Panc1 (cell line): ENCODE data around the gene ASCC2. TPM values are rescaled to one million over a fixed set of nuclear protein-coding genes. Genes with fewer than 3 reads are reported as not detected.

Source experiments
- ATAC-seq: fragments of 200-7000 bp; cut with Tn5 transposase; 2 replicates; pipeline ENCODE4 v1.9.1; 2020; ENCODE audit warnings: mild to moderate bottlenecking, moderate library complexity
- BruUV-seq: library from RNA; stranded (reverse); fragments of 400-500 nt; replicated peaks from 2 replicates; lab custom pipeline; 2021; lab: Mats Ljungman, UMichigan
- CTCF ChIA-PET: fragments of 300-600 bp; sonication (Branson Sonifier 250); formaldehyde crosslinking; loops from one replicate; lab custom pipeline; 2022; ENCODE audit warnings: antibody characterized with exemption; lab: Charles Lee
- POLR2A ChIA-PET: fragments of 300-600 bp; sonication (Branson Sonifier 250); formaldehyde crosslinking; loops from one replicate; lab custom pipeline; 2022; ENCODE audit warnings: antibody characterized with exemption; lab: Charles Lee
- DNase-seq: peaks from one replicate; pipeline ENCODE4 v3.0.0-alpha.2; 2010; ENCODE audit warnings: low read depth, low spot score
- H3K27ac ChIP-seq: 2 replicates; pipeline ENCODE4 v1.5.1; 2011; ENCODE audit warnings: mild to moderate bottlenecking, low read length, inconsistent platforms
- H3K27me3 ChIP-seq: fragments of 200-500 bp; sonication (Bioruptor generic); 2 replicates; pipeline ENCODE4 v1.6.0; 2014; ENCODE audit warnings: low read length, inconsistent platforms; ENCODE audit not compliant: control insufficient read depth, insufficient read depth
- H3K36me3 ChIP-seq: fragments of 200-500 bp; sonication (Bioruptor generic); 2 replicates; pipeline ENCODE4 v1.5.1; 2014; ENCODE audit warnings: inconsistent platforms, mild to moderate bottlenecking, low read length, moderate library complexity; ENCODE audit not compliant: control insufficient read depth, insufficient read depth
- H3K4me1 ChIP-seq: 2 replicates; pipeline ENCODE4 v1.5.1; 2011; ENCODE audit warnings: inconsistent platforms, mild to moderate bottlenecking, low read length, moderate library complexity; ENCODE audit not compliant: control insufficient read depth, insufficient read depth
- H3K4me3 ChIP-seq, 2 experiments: 2 replicates each; pipeline ENCODE4 v1.5.1; 2011 to 2012; ENCODE audit warnings: low read depth in 2 of 2, low read length in 2 of 2, mild to moderate bottlenecking in 2 of 2, inconsistent platforms in 1 of 2, moderate library complexity in 1 of 2
- H3K9me3 ChIP-seq: fragments of 200-500 bp; sonication (Bioruptor generic); 2 replicates; pipeline ENCODE4 v1.5.1; 2014; ENCODE audit warnings: low read depth, mild to moderate bottlenecking, inconsistent platforms, low read length, moderate library complexity; ENCODE audit not compliant: control insufficient read depth, insufficient read depth
- CTCF ChIP-seq: fragments of 450-650 bp; IDR thresholded peaks from 2 replicates; pipeline ENCODE4 v1.5.1; 2017; ENCODE audit warnings: mild to moderate bottlenecking
- POLR2AphosphoS5 ChIP-seq: IDR thresholded peaks from 2 replicates; pipeline ENCODE4 v1.6.1; 2012; ENCODE audit warnings: mild to moderate bottlenecking, low read depth, low read length, moderate library complexity
- REST ChIP-seq, 2 experiments: IDR thresholded peaks; 2 replicates each; pipeline ENCODE4 v1.6.1; 2011 to 2012; ENCODE audit warnings: low read depth in 2 of 2, control low read depth in 1 of 2, low read length in 1 of 2, mild to moderate bottlenecking in 1 of 2, moderate library complexity in 1 of 2; ENCODE audit not compliant: insufficient read depth in 1 of 2
- SIN3A ChIP-seq: IDR thresholded peaks from 2 replicates; pipeline ENCODE4 v1.6.1; 2012; ENCODE audit warnings: low read depth, mild to moderate bottlenecking, low read length, moderate library complexity, borderline replicate concordance; ENCODE audit not compliant: insufficient read depth
- TCF7L2 ChIP-seq: IDR thresholded peaks from 2 replicates; pipeline ENCODE4 v1.6.1; 2011; ENCODE audit warnings: mild to moderate bottlenecking, low read depth, low read length, inconsistent platforms
- in situ Hi-C: cut with HindIII; loops from 2 replicates; pipeline ENCODE4 v1.10.0; 2016; ENCODE audit warnings: low sequenced_read_pairs, low pct_unique_long_range_greater_than_20kb
- intact Hi-C: fragments of 100-400 bp; cut with micrococcal nuclease; formaldehyde crosslinking; loops from one replicate; pipeline ENCODE4 v1.10.0; 2022; ENCODE audit not compliant: unreplicated experiment
- total RNA-seq: library from RNA; stranded (reverse); gene quantifications from one replicate; pipeline ENCODE4 v1.2.1, GENCODE V29; 2021; ENCODE audit not compliant: unreplicated experiment

Gene ASCC2
- total RNA-seq, 1 experiment from 2014 or later = 52.0 TPM

GRCh38 chr22:29883045-29883774 is 45.1 kb upstream of the ASCC2 start, which contains the start of gene MTMR3:
MTMR3 (plus strand) TSS chr22:29883174; CDS start chr22:29971060, 87,886 bp downstream.
- TF ChIP-seq POLR2AphosphoS5 = 0 out of 2 replicates have a peak, but pooled peaks have one; percentile 32
- no peak for TF ChIP-seq TCF7L2
- peak; percentile 51 for TF ChIP-seq CTCF
- DNase-seq = peak; percentile 33
- H3K9me3 ChIP-seq = no peaks in the 10 kb centered on the region
- no TSS peak for BruUV-seq
- in situ Hi-C loops = no loop called here
- intact Hi-C loops = no loop called here
- ChIA-PET CTCF (interaction anchor here (0.6 to 0.7 kb wide), 3 partner anchors 19 to 64 kb away, joined by 3 to 5 read pairs (median 3); no protein-coding TSS in a partner anchor), POLR2A (no interaction called here)
- H3K27me3 ChIP-seq = no peaks in the 10 kb centered on the region
- peak within 1 kb of the TSS; percentile 73 to 77 for H3K4me3 ChIP-seq
- peak within 1 kb of the TSS; percentile 73 for H3K27ac ChIP-seq
- no peaks in the 10 kb centered on the region for H3K36me3 ChIP-seq
- peaks cover 11% of the 10 kb centered on the region for H3K4me1 ChIP-seq
- ATAC-seq = peak; percentile 95

GRCh38 chr22:29882716-29883044 is 44.6 kb upstream of the ASCC2 start:
- Histone ChIP-seq H3K9me3 (no peaks in the 10 kb centered on the region), H3K27ac (no peak overlapping the region), H3K27me3 (no peaks in the 10 kb centered on the region), H3K36me3 (no peaks in the 10 kb centered on the region), H3K4me3 (peak overlapping the region; percentile 36 to 73), H3K4me1 (peaks cover 11% of the 10 kb centered on the region)
- intact Hi-C loops (no loop called here), in situ Hi-C loops (no loop called here)
- TF ChIP-seq TCF7L2 (no peak), SIN3A (no peak), CTCF (no peak), REST (IDR thresholded peaks at IDR 0.05; ENCODE audit: insufficient read depth in 1 of 2, low read depth in 2 of 2, low read length in 1 of 2) (no peak), POLR2AphosphoS5 (no peak)
- POLR2A ChIA-PET = interaction anchor here (0.6 kb wide), 1 partner anchor 232 kb away, joined by 3 read pairs; no protein-coding TSS in a partner anchor
- CTCF ChIA-PET = no interaction called here
- ATAC-seq = no peak; the same call in 1 of the 2 replicates
- BruUV-seq = no TSS peak
- no peak for DNase-seq
